ENCODE measurements around the gene SORCS2.

SORCS2 gene

DNA sequence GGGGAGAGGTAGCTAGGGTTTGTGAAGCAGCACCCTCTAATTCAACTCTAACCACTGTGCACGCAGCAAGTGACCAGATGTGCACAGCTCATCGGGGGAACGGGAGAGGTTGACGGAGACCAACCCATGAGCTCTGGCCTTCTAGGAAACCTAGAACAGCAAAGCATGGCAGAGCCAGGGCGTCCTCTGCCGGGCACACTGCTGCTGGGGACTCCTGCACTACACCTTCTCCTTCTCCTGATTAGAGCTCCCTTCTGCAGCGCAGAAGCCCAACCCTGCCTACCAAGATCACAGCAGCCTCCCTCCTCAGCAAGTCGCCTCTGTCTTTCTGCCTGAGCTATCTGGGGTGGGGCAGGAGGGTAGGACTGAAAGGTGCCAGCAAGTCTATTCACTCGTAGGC lies 494.7 kb downstream of the SORCS2 start:
- DNase-seq: no peak

DNA sequence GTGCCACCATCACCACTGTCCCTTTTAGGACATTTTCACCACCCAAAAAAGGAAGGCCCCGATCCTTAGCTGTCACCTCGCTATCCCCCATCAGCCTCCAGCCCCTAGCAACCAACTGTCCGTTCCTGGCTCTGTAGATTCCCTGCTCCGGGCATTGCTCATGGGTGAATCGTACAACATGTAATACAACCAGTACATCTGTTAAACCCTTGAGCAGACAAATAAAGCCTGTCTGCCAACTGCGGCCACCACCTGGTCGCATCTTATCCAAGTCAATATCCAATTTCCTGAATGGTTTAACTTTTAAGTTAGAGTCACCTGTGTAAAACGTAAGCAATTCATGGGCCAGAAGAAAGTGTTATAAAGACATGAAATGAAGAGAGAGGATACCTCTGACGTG lies 495.5 kb downstream of the SORCS2 start:
- no peak for DNase-seq

DNA sequence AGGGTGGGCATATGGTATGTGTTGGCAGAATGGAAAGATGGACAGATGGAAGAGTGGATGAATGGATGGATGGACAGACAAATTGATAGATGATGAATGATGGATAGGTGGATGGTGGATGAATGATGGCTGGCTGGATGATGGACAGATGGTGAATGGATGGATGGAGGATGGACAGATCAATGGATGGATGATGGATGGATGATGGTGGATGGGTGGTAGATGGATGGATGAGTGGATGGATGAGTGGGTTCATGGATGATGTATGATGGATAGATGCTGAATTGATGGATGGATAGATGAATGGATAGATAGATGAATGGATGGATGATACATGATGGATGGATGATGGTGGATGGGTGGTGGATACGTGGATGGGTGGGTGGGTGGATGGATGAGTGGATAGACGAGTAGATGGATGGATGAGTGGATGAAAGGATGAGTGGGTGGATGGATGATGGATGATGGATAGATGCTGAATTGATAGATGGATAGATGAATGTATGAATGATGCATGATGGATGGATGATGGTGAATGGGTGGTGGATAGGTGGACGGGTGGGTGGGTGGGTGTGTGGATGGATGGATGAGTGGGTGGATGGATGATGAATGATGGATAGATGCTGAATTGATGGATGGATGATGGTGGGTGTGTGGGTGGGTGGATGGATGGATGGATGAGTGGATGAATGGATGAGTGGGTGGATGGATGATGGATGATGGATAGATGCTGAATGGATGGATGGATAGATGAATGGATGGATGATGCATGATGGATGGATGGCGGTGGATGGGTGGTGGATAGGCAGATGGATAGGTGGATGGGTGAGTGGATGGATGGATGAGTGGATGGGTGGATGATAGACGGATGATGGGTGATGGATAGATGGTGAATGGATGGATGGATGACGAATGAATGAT lies 497.7 kb downstream of the SORCS2 start:
- no peak for DNase-seq

GRCh38 chr4:7691061-7691460 lies 498.7 kb downstream of the SORCS2 start:
- no peak for DNase-seq

- no peak for DNase-seq
These were observed 499.6 kb downstream of the SORCS2 start for GRCh38 chr4:7691982-7692381.

GRCh38 chr4:7692451-7693236 lies 500.3 kb downstream of the SORCS2 start:
- DNase-seq: no peak

DNA sequence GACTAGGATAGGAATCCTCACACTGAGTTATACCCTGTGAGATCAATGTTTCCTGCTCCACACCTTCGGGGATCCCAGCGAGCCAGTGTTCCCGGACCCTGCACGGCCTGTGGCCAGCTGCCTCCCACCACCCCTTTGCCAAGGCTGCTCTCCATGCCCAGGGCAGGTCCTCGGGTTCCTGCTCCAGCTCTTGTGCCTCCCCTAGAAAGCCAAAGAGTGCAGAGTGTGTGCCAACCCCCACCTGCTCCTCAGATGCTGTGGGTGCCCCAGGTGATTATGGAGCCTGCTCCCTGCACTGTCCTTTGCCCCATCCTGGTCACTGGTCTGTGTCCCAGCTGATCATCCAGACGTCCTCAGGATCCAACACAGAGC lies 500.9 kb downstream of the SORCS2 start:
- no peak for DNase-seq

- no peak for DNase-seq
These were observed 501.4 kb downstream of the SORCS2 start for GRCh38 chr4:7693711-7694110.

DNA sequence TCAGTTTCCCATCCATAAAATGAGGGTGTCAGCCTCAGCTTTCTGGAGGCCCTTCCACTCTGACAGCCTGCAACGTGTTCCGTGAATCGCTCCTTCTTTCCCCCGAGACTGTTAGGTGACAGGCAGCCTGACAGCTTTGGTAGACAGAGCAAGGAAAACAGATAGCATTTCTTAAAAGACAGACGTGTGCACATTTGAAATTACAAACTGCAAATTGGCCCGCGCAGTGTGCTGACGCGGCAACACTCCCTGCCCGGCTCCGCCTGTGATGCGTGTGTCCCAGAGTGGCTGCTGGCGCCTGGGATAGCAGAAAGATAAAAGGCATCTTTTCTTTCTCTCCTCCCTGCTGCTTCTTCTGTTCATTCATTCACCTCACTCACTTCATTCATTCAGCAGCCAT lies 502.0 kb downstream of the SORCS2 start:
- no peak for DNase-seq

- no peak for DNase-seq
These were observed 505.0 kb downstream of the SORCS2 start for GRCh38 chr4:7697343-7697742.

- no peak for DNase-seq
These were observed 505.5 kb downstream of the SORCS2 start for GRCh38 chr4:7697821-7698220.

GRCh38 chr4:7698584-7698983 lies 506.2 kb downstream of the SORCS2 start:
- no peak for DNase-seq

DNA sequence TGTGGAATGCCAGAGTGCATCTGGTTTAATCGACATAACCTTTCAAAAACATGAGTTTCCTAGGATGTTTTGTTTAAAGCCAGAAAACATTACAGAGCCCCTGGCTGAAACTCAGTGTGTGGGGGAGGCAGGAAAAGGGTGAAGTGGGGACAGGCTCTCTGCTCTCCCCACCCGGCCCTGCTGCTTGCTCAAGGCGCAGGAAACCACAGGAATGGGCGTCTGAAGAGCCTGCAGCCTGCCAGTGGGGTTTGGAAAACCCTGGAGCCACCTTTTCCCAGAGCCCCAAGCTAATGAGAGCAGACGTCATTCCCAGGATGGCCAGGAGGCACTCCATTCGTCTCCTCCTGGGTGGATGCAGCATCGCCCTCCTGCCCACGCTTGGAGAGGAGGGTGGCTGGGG lies 506.7 kb downstream of the SORCS2 start:
- DNase-seq: no peak

GRCh38 chr4:7699825-7700224 lies 507.5 kb downstream of the SORCS2 start:
- no peak for DNase-seq

GRCh38 chr4:7700665-7701064 lies 508.3 kb downstream of the SORCS2 start:
- no peak for DNase-seq

GRCh38 chr4:7701866-7702649 lies 509.7 kb downstream of the SORCS2 start:
- DNase-seq: no peak

GRCh38 chr4:7703688-7704087 lies 511.4 kb downstream of the SORCS2 start:
- no peak for DNase-seq

GRCh38 chr4:7704091-7704490 lies 511.8 kb downstream of the SORCS2 start:
- DNase-seq: no peak

DNA sequence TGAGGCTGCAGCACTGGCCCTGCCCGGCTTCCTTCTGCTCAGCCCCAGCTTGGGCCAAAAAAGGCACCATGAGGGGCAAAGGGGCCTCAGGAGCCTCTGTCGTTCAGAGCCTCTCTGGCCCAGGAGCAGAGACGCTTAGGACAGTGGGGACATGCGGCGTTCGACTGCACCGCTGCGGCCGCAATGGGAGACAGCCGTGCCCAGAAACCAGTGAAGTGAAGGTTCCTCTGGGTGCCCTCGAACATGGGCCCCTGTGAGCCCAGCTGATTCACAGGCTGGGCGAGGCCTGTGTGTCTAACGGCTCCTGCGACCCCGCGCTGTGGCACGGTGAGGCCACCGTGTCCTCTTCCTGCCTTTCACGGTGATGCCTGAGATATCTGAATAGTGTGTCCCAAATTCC lies 512.3 kb downstream of the SORCS2 start:
- no peak for DNase-seq

DNA sequence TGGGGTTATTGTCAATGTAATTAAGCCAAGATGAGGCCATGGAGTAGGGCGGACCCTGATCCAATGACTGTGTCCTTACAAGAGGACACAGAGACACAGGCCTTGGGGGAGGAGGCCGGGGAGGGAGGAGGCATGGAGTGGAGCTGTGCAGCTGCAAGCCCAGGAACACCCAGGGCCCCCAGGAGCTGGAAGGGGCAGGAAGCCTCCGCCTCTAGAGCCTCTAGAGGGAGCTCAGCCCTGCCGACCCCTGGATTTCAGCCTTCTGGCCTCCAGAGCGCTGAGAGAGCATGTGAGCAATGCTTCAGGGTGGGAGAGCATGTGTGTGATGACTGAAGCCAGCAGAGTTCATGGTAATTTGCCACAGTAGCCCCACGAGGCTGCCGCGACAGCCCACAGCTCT lies 512.7 kb downstream of the SORCS2 start:
- no peak for DNase-seq

- no peak for DNase-seq
These were observed 513.3 kb downstream of the SORCS2 start for GRCh38 chr4:7705593-7705992.

GRCh38 chr4:7708238-7708637 lies 515.9 kb downstream of the SORCS2 start:
- DNase-seq: no peak

GRCh38 chr4:7708981-7709380 lies 516.6 kb downstream of the SORCS2 start:
- DNase-seq: no peak
